A673 (cell line): ENCODE results near the gene WEE2.

ENCODE experiments used
- CTCF ChIP-seq: fragments of 300-800, 200-600 bp; sonication (generic); conservative IDR thresholded peaks from 2 replicates; pipeline ENCODE4 v1.5.1; 2017; ENCODE audit warnings: low read depth, mild to moderate bottlenecking, antibody characterized with exemption, low read length, moderate library complexity, mixed read lengths
- EZH2 ChIP-seq: fragments of 200-600 bp; sonication (generic); IDR thresholded peaks from 2 replicates; pipeline ENCODE4 v1.6.1; 2017; ENCODE audit warnings: borderline replicate concordance, low read depth, mild to moderate bottlenecking, mixed read lengths, antibody characterized with exemption, low read length; ENCODE audit not compliant: poor library complexity, severe bottlenecking

DNA sequence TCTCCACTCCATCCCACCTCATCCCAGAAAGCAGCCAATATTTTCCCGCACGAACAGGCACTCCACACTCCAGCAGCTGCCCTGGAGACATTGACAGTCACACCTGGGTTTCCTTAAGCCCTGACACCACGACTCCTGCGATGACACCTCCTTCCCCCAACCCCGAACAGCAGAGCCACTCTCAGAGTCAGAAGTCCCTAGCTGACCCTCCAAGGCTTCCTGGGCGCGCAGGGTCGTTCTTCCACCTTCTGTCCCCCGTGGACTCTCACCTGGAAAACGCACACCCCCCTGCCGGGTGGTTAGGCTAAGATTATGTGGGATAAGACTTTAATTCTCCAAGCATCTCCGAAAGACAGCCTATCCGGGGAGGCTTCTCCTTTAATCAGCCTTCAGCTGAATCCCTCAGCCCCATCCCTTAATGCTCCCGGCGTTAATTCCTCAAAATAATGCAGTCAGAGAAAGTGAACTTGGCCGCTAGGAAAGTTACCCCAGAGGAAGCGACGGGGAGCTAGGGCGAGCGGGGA is 7.2 kb upstream of the WEE2 start:
- TF ChIP-seq CTCF (no peak), EZH2 (no peak)
